GM21360 (cell line): ENCODE results near the gene MRPL18.

Experiments
- ATAC-seq: cut with Tn5 transposase; IDR thresholded peaks from one replicate; pipeline ENCODE4 v1.9.1; 2021; ENCODE audit warnings: mild to moderate bottlenecking, moderate library complexity; ENCODE audit not compliant: unreplicated experiment

MRPL18 gene

GRCh38 chr6:159837511-159837910 lies 47.2 kb downstream of the MRPL18 start:
- ATAC-seq: no peak

- no peak for ATAC-seq
These were observed 47.9 kb downstream of the MRPL18 start for GRCh38 chr6:159838020-159838744.

- no peak for ATAC-seq
These were observed 51.8 kb downstream of the MRPL18 start for GRCh38 chr6:159842035-159842434.

- ATAC-seq: no peak
These were observed 54.7 kb downstream of the MRPL18 start for GRCh38 chr6:159844737-159845645.
